ENCODE results near the gene ZNF592.

DNA sequence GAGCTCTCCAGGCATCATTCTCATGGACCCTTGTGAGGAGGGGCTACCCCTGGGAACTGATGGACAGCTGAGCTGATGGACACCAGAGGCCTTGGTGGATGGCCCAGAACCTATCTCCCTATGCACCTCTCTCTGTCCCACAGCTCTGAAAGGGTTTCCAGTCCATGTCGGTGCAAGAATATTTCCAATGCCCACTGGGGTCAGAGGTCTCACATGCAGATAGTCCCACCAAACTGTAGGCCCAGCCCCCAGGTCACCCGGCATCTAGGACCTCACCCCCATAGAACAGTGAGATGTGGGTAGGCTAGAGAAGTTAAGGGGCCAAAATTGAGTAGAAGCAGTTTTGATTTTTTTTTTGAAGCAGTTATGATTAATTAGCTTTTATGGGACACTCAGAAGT is 71.4 kb downstream of the ZNF592 start:
- TF ChIP-seq EZH2 (IDR thresholded peaks at IDR 0.05) (no peak), POLR2AphosphoS5 (IDR thresholded peaks at IDR 0.05; ENCODE audit: borderline replicate concordance, low read depth, low read length) (no peak), FOXP2 (optimal IDR thresholded peaks at IDR 0.05; ENCODE audit: control extremely low read depth, extremely low read length, insufficient read depth) (no peak)

Measured in SK-N-MC (cell line).